ENCODE measurements around the gene AK8.
"Not testable (repeated sequence)": the region's sequence is repeated elsewhere in the genome, so short reads cannot be mapped to it uniquely, and the experiment has no call there.

The AK8 gene

DNA sequence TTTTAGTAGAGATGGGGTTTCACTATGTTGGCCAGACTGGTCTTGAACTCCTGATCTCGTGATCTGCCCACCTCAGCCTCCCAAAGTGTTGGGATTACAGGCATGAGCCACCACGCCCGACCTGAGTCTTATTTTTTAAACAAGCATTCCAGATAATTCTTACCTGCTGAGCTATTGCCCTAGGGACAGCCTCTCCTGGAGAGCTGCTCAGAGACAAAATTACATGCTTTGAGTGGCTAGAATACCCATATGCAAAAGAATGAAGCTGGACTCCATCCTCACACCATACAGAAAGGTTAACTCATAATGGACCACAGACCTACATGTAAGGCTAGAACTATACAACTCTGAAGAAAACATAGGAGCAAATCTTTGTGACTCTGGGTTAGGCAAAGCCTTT is 166.2 kb downstream of the AK8 start:
- DNase-seq (ENCODE audit: low spot score): no peak

- DNase-seq (ENCODE audit: low spot score): not testable (repeated sequence)
These were observed 166.9 kb downstream of the AK8 start for GRCh38 chr9:132711152-132711551.

- no peak for DNase-seq (ENCODE audit: low spot score)
These were observed 167.8 kb downstream of the AK8 start for GRCh38 chr9:132710333-132710732.

- DNase-seq (ENCODE audit: low spot score): no peak
These were observed 169.2 kb downstream of the AK8 start for GRCh38 chr9:132708769-132709430.

GRCh38 chr9:132708239-132708638 is 169.8 kb downstream of the AK8 start:
- no peak for DNase-seq (ENCODE audit: low spot score)

GRCh38 chr9:132703336-132703735 is 174.7 kb downstream of the AK8 start:
- DNase-seq (ENCODE audit: low spot score): no peak

DNA sequence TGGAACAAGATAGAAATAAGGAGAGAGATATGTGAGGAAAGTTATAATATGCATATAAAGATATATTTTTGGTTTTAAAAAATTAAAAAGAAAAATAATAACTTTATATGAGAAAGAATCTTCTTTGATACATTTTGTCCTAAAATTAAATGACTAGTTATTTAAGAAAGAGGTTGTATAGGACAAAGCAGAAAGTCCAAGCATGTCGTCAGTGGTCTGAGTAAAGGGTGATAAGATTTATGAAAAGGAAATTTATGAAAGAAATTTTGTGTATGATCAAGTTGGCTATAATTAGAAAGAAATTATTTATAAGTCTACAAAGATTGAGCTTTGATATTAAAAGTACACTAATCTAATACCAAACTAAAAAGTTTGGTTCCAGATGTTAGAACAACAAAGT is 175.8 kb downstream of the AK8 start:
- DNase-seq (ENCODE audit: low spot score): no peak

- DNase-seq (ENCODE audit: low spot score): no peak
These were observed 178.1 kb downstream of the AK8 start for GRCh38 chr9:132699956-132700355.

DNA sequence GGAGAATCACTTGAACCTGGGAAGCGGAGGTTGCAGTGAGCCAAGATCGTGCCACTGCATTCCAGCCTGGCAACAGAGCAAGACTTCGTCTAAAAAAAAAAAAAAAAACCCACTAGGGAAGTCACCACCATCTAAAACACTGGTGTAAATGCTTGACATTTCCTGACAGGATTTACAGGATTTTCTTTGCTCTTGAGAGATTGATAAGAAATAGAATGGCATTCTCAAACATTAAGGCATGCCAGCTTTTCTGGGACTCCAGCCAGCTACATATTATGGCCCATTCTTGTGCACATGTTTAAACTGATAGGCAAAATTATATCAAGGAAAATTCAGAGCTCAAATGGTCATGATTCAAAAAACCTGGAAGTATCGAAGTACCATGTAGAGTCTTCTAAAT is 179.1 kb downstream of the AK8 start:
- no peak for DNase-seq (ENCODE audit: low spot score)

DNA sequence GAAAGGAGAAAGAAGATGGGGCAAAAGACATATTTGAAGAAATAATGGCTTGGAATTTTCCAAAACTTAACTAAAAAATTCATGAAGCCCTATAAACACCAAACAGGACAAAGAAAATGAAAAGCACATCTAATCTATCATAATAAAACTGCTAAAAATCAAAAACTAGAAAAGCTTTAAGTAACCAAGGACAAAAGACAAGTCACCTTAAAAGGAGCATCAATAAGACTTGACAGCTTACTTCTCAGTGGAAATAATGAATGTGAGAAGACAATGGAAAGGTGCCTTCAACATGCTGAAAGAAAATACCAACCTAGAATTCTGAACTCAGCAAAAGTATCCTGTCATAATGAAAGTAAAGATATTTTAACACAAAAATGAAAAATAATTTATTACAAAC is 180.9 kb downstream of the AK8 start:
- DNase-seq (ENCODE audit: low spot score): no peak

- no peak for DNase-seq (ENCODE audit: low spot score)
These were observed 183.9 kb downstream of the AK8 start for GRCh38 chr9:132694144-132694543.

GRCh38 chr9:132690696-132691095 is 187.4 kb downstream of the AK8 start:
- DNase-seq (ENCODE audit: low spot score): no peak

DNA sequence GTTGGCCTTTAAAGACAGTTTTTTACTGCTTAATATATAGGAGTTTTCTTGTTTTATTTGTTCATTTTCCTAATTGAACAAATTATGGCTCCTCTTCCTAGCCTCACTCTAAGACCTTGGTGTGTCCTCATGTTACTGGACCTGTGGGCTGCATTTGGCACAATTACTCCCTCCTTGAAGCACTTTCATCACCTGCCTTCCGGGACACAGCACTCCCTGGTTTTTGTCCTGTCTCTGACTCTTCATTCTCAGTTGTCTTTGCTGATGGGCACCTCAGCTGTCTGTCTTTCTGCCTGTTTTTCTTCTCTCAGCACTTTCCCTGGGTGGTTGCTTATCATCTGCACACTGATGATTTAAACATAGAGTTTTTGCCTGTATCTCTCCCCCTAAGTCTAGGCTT is 194.2 kb downstream of the AK8 start:
- DNase-seq (ENCODE audit: low spot score): no peak

DNA sequence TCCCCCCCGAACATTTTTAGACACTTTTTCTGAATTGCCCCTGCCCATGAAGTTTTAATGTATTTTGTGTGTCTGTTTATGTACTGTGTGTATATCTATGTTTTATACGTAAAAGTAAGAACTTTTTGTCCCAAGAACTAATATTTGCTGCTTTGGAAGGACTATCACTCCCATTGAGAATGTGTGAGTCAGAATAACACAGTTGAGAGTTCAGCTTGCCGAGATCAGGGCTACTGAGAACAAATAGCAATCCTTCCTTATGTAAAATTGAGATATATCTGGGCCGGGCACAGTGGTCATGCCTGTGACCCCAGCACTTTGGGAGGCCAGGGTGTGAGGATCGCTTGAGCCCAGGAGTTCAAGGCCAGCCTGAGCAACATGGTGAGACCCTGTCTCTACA is 196.5 kb downstream of the AK8 start:
- DNase-seq (ENCODE audit: low spot score): no peak

DNA sequence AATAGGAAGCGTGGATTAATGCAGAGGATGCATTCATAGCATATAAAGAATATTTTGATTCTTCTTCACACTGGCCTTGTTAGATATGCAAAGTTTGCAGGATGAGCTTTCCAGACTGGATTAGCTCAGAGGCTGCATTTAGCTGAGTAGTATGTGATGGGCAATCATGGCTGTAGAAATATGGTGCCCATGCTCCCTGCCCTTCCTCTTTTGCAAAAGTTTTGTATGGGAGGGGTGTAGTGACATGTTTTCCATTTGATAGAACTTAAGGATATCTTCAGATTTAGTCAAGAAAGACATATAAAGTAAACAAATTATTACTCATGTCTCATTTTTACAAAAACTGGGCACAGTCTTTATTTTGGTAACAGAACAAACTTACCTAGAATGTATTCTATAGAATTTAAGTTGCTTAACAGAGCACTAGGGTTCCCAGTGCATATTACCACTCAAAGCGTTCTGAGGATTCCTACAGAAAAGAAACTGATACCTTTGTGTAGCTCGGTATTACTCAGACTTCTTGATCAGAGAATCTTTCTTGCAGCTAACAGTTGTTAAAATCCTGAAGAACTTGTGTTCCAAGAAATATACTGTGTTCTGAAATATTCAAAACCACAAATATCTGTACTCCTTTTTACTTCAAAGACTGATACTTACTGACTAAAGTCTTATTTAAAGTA is 198.0 kb downstream of the AK8 start:
- DNase-seq (ENCODE audit: low spot score): no peak

DNA sequence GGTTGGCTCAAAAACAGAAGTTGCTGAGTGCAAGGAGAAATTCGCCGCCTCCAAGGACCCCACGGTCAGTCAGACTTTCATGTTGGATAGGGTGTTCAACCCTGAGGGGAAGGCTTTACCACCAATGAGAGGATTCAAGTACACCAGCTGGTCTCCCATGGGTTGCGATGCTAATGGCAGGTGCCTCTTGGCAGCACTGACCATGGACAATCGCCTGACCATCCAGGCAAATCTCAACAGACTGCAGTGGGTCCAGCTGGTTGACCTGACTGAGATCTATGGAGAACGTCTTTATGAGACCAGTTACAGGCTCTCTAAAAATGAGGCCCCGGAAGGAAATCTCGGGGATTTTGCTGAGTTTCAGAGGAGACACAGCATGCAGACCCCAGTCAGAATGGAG is 200.1 kb downstream of the AK8 start:
- DNase-seq (ENCODE audit: low spot score): no peak
